Activated naive CD8-positive, alpha-beta T cell treated with anti-CD3 and anti-CD28 coated beads for 36 hours (primary cell): ENCODE results near the gene TMEM88. TPM values are rescaled to one million over a fixed set of nuclear protein-coding genes. Genes with fewer than 3 reads are reported as not detected.

Experiments
- DNase-seq: peaks from one replicate; pipeline ENCODE4 v3.0.0; 2021
- H3K27ac Mint-ChIP-seq: one replicate; pipeline ENCODE4 v1.8.0; 2022; ENCODE audit warnings: mild to moderate bottlenecking, moderate library complexity, mixed read lengths
- H3K27me3 Mint-ChIP-seq: one replicate; pipeline ENCODE4 v1.8.0; 2022; ENCODE audit warnings: mild to moderate bottlenecking, mixed read lengths
- H3K36me3 Mint-ChIP-seq: one replicate; pipeline ENCODE4 v1.8.0; 2021; ENCODE audit warnings: mild to moderate bottlenecking, mixed read lengths
- H3K4me1 Mint-ChIP-seq: one replicate; pipeline ENCODE4 v1.8.0; 2021; ENCODE audit warnings: mixed read lengths
- H3K4me3 Mint-ChIP-seq: one replicate; pipeline ENCODE4 v1.8.0; 2022; ENCODE audit warnings: mild to moderate bottlenecking, moderate library complexity, mixed read lengths
- H3K9me3 Mint-ChIP-seq: one replicate; pipeline ENCODE4 v1.8.0; 2022; ENCODE audit warnings: mixed read lengths
- total RNA-seq, 2 experiments: library from RNA; stranded (reverse); gene quantifications; one replicate each; pipeline ENCODE4 v1.2.3, GENCODE V29; 2021

TMEM88 gene
- total RNA-seq, 2 experiments from 2014 or later, result 4.2 to 4.8 TPM

DNA sequence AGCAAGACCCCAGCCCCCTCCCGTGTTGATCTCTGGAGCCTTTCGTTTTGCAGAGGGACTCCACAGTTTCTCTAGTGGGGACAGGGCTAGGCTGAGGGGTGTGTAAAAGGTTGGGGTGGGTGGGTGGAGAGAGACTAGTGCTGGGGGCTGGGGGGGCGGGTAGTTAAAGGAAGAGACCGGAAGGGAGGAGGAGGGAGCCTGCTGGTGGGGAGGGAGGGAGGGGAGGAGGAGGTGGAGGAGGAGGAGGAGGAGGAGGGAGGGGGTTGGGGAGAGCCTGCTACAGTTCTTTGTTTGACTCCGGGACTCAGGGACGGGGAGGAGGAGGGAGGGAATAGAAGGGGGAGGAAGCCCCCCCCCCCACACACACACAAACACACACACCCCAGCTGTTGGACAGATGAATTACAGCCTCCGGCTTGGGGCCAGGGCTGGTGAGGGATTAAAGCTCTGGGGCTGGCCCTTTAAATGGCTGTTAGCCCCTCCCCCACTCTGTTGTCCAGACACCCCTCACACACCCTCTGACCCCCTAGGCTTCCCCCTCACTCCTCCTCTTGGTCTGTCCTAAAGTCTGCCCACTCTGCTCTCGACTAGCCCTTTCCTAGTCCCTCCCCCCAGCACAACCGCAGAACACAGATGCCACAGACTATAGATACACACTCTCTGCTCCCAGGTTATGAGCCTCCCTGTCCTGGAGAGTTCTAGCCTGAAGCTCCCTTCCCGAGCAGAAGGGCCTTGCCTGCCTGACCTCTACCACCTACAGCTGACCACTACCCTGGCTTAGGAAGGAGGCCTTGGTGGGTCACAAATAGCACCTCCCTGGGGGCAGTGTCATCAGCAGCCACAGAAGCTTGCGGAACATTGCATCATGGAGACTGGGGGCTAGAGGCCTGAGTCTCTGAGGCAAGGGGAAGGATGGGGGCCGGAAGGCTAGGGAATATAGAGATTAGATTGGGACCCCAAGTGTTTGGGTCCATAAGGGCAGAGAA lies 16.5 kb upstream of the TMEM88 start:
- H3K4me3 Mint-ChIP-seq, result peak overlapping the region; percentile 93
- H3K27ac Mint-ChIP-seq, result peak overlapping the region; percentile 90
- peaks cover 67% of the 10 kb centered on the region for H3K4me1 Mint-ChIP-seq
- peaks cover 8% of the 10 kb centered on the region for H3K36me3 Mint-ChIP-seq
- no peaks in the 10 kb centered on the region for H3K9me3 Mint-ChIP-seq
- H3K27me3 Mint-ChIP-seq, result no peaks in the 10 kb centered on the region
- DNase-seq, result peak; percentile 46

DNA sequence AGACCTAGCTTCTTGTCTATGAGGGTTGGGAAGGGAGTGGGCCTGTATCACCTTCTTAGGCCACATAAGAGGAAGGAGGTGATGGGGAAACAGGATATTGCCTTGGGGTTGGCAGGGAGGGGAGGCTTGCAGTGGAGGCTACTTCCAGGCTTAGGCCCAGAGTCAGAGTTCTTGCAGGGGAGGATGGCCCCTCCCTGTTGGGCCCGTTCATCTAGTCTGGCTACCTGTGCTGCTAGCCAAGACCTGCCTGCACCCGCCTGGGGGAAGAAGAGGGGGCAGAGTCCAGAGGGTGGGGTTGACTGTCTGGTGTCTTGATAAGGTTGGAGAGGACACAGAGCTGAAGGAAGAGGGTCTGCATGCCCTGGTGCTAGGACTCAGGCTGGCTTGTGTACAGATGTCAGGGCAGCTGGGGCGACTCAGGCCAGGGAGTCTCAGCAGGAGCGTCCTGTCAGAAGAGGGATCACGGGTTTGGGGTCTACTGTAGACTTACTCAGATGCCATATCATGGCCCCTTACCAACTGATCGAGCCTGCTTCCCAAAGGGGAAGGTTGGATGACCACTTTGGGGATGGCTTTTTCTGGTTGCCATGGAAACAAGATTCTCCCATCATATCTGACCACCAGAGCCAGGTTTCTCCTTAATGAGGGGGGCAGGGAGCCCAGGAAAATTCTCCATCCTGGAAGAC lies 15.5 kb upstream of the TMEM88 start:
- peaks cover 62% of the 10 kb centered on the region for H3K4me1 Mint-ChIP-seq
- peaks cover 12% of the 10 kb centered on the region for H3K36me3 Mint-ChIP-seq
- no peak for DNase-seq
- H3K27me3 Mint-ChIP-seq, result no peaks in the 10 kb centered on the region
- no peaks in the 10 kb centered on the region for H3K9me3 Mint-ChIP-seq
- peak overlapping the region; percentile 90 for H3K27ac Mint-ChIP-seq
- peak overlapping the region; percentile 58 for H3K4me3 Mint-ChIP-seq

DNA sequence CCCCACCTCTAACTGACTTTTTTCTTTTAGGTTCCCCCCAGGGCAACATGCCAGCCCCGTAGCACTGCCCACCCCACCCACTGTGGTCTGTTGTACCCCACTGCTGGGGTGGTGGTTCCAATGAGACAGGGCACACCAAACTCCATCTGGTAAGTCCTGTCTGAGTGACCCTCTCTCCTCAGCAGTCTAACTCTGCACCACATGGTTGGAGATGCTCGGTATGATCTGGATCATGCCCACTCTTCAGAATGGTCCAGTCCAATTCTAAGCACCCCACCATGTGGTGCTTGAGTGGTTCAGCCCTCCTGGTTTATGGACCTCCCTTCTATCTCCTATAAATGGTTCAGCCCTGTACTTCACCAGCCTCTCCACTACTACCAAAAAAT lies 15.0 kb upstream of the TMEM88 start:
- Mint-ChIP-seq H3K36me3 (peaks cover 12% of the 10 kb centered on the region), H3K4me1 (peaks cover 61% of the 10 kb centered on the region), H3K9me3 (no peaks in the 10 kb centered on the region), H3K4me3 (peak overlapping the region; percentile 84), H3K27ac (peak overlapping the region; percentile 90), H3K27me3 (no peaks in the 10 kb centered on the region)
- peak; percentile 40 for DNase-seq

DNA sequence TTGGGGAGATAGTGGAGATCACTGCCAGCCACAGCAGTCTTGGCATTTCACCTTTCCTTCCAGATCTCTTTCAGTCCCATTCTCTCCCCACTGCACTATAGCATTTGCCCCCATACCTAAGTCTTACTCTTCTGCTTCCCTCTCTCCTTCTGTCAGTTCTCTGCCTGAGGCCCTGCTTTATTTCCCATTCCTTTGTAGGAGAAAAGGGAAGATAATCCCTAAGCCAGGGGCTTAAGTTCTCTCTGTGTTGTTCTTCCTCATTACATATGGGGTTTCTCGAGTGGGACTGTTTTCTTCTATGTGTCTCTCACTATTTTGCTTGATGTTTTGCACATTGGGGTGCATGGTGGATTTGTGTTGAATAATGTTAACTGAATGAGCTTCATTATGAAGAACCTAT lies 14.4 kb upstream of the TMEM88 start:
- DNase-seq, result no peak
- Mint-ChIP-seq H3K27me3 (no peaks in the 10 kb centered on the region), H3K4me3 (peak overlapping the region; percentile 84), H3K27ac (peak overlapping the region; percentile 90), H3K9me3 (no peaks in the 10 kb centered on the region), H3K4me1 (peaks cover 61% of the 10 kb centered on the region), H3K36me3 (peaks cover 14% of the 10 kb centered on the region)

DNA sequence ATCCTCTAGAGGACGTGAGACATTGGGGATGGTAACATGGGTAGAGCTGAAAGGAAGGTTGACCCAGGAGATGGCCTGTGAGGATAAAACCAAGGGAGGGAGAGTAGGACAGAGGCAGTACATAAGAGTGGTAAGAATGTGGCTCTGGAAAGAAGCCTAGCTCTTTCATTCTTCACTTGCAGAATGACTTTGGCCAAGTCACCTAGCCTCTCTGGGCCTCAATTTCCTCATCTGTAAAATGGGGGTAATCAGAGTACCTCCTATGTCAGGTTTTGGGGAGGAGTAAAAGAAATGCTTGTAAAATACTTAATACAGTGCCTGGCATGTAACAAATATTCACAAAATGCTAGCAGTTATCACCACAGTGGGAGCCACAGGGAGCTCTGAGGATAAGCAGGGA lies 14.0 kb upstream of the TMEM88 start:
- Mint-ChIP-seq H3K36me3 (peaks cover 16% of the 10 kb centered on the region), H3K27me3 (no peaks in the 10 kb centered on the region), H3K27ac (peak overlapping the region; percentile 90), H3K4me3 (peak overlapping the region; percentile 84), H3K4me1 (peaks cover 64% of the 10 kb centered on the region), H3K9me3 (no peaks in the 10 kb centered on the region)
- DNase-seq, result no peak

DNA sequence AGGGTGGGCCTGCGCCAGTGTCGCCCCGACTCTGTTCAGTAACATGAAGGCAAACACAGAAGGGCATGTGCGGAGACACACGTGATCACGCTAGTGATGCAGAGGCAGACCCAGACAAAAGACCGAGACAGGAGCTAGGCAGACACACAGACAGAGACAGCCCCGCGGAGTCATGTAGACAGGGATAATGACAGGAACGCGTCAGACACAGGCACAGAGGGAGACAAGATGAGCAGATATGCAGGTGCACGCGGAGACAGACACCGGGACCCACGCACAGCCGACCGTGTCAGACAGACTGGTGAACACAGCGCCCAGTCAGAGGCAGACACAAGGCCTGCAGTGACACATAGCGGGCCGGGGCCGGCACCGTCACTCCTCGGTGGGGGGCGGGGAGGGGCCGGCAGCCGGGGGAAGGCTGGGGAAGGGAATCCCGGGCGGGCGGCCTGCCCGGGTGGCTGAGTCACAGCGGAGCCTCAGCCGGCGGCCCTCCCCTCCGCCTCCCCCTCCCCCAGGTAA lies 13.4 kb upstream of the TMEM88 start:
- H3K9me3 Mint-ChIP-seq, result no peaks in the 10 kb centered on the region
- H3K36me3 Mint-ChIP-seq, result peaks cover 16% of the 10 kb centered on the region
- H3K4me3 Mint-ChIP-seq, result peak overlapping the region; percentile 97
- no peaks in the 10 kb centered on the region for H3K27me3 Mint-ChIP-seq
- peaks cover 64% of the 10 kb centered on the region for H3K4me1 Mint-ChIP-seq
- peak overlapping the region; percentile 98 for H3K27ac Mint-ChIP-seq
- DNase-seq, result peak; percentile 90

DNA sequence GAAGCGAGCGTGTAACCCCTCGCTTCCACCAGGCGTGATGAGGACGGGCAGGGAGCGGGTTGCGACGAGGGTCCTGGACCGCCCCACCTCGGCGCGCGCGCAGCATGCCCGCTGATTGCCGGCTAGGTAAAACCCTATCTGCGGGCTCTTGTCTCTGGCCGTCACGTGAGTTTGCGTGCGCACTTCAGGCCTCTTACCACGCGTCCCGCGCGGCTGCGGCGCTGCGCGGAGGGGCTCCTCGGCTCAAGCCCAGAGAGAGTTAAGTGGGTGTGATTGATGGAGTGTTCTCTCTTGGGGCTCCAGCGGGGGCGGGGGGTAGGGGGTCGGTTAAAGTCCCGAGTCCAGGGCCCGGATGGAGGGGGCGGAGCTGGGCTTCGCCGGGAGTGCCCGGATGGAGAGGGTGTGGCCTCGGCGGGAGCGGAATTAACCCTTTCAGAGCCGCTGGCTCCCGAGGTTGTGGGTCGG lies 12.9 kb upstream of the TMEM88 start:
- Mint-ChIP-seq H3K27me3 (no peaks in the 10 kb centered on the region), H3K36me3 (peaks cover 16% of the 10 kb centered on the region), H3K27ac (peak overlapping the region; percentile 98)

DNA sequence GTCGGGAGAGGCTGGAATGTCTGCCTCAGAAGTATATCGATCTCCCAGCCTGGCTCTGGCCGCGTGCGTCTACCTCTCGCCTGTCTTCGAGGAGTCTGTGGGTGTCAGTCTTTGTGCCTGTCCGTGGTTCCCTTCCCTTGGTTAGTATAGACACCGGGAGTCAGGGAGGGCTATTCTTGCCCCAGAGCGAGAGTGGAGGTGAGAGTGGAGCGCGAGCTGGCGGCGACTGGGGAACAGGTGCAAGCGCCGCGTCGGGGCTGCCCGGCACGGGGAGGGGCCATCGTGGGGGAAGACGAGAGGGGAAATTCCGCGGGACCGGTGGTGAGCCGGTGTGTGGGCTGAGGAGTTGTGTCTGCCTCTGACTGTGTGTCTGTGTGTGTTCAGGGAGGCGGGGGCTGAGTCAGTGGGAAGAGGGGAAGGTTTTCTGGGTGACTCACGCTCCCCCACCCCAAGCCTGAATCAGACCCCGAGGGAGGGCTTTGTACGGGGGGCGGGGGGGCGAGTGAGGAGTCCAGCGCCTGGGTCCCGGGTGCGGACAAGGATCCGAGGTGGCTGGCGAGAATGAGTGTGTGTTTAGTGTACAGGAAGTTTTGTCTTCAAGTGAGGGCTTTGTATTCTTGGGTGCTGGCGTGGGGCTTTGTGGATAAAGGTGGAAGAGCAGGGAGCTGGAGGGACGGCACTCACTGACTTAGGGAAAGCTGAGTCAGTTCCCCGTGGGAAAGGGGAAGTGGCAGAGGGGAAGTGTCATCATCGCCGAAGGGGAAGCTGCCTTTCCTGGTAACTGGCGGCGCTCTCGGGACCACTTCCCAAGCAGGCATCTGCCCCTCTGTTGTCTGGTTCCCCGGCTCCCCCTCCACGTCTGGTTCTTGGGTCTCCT lies 12.2 kb upstream of the TMEM88 start:
- DNase-seq, result peak; percentile 97
- peak overlapping the region; percentile 97 for H3K4me3 Mint-ChIP-seq
- H3K9me3 Mint-ChIP-seq, result no peaks in the 10 kb centered on the region
- H3K27ac Mint-ChIP-seq, result peak overlapping the region; percentile 98
- no peaks in the 10 kb centered on the region for H3K27me3 Mint-ChIP-seq
- peaks cover 16% of the 10 kb centered on the region for H3K36me3 Mint-ChIP-seq
- H3K4me1 Mint-ChIP-seq, result peaks cover 60% of the 10 kb centered on the region

More for the DNA sequence above, 12.9 kb upstream of the TMEM88 start:
- peak overlapping the region; percentile 97 for H3K4me3 Mint-ChIP-seq
- H3K4me1 Mint-ChIP-seq, result peaks cover 62% of the 10 kb centered on the region
- H3K9me3 Mint-ChIP-seq, result no peaks in the 10 kb centered on the region
- peak; percentile 85 for DNase-seq

DNA sequence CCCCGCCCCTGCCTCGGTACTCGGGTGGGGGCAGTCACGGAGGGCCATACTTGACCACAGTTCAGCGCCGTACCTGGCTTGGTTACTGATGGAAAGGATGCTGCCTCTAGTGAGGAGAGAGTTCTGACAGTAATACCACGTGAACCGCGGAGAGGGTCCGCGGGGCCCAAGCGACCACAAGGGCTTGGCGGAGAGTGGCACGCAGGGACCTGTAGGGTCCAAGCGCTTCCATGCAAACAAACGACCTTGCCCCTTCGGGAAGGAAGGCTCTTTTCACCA lies 11.7 kb upstream of the TMEM88 start:
- no peaks in the 10 kb centered on the region for H3K27me3 Mint-ChIP-seq
- peak overlapping the region; percentile 98 for H3K27ac Mint-ChIP-seq
- peaks cover 56% of the 10 kb centered on the region for H3K4me1 Mint-ChIP-seq
- H3K4me3 Mint-ChIP-seq, result peak overlapping the region; percentile 97
- H3K36me3 Mint-ChIP-seq, result peaks cover 18% of the 10 kb centered on the region
- DNase-seq, result no peak
- no peaks in the 10 kb centered on the region for H3K9me3 Mint-ChIP-seq

DNA sequence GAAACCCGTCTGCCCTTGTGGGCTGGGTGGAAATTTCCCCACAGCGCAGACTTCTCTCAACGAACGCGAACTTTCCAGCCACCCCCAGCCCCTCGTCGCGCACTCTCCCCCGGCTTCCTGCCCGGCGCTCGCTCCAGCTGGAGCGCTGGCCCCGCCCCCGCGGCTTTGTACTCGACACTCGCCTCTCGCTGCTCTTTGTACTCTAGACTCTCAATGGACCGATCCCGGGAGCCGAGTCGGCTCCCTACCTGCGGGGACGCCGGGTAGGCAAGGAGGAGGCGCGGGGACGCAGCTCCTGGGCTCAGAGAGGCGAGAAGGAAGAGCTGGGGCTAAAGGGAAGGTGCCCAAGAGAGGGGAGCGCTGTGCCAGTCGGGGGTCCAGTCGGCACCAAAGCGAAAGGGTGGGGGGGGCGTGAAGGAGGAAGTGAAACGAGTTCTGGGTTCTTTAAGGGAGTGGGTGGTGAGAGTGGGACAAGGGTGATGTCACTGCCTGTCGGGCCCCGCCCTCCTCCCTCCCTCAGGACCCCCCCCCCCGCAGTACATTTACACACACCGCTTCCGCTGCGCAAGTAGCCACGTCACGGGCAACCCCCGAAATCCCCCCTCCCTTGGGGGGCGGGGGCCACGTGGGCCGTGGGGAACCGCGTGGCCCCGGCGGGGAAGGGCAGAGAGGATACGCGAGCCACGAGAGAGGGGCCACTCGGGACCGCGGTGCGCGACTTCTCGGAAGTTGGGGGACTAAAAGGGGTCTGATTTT lies 11.2 kb upstream of the TMEM88 start:
- Mint-ChIP-seq H3K4me1 (peaks cover 52% of the 10 kb centered on the region), H3K27me3 (no peaks in the 10 kb centered on the region), H3K4me3 (peak overlapping the region; percentile 97), H3K27ac (peak overlapping the region; percentile 98), H3K36me3 (peaks cover 19% of the 10 kb centered on the region), H3K9me3 (no peaks in the 10 kb centered on the region)
- DNase-seq, result peak; percentile 92

DNA sequence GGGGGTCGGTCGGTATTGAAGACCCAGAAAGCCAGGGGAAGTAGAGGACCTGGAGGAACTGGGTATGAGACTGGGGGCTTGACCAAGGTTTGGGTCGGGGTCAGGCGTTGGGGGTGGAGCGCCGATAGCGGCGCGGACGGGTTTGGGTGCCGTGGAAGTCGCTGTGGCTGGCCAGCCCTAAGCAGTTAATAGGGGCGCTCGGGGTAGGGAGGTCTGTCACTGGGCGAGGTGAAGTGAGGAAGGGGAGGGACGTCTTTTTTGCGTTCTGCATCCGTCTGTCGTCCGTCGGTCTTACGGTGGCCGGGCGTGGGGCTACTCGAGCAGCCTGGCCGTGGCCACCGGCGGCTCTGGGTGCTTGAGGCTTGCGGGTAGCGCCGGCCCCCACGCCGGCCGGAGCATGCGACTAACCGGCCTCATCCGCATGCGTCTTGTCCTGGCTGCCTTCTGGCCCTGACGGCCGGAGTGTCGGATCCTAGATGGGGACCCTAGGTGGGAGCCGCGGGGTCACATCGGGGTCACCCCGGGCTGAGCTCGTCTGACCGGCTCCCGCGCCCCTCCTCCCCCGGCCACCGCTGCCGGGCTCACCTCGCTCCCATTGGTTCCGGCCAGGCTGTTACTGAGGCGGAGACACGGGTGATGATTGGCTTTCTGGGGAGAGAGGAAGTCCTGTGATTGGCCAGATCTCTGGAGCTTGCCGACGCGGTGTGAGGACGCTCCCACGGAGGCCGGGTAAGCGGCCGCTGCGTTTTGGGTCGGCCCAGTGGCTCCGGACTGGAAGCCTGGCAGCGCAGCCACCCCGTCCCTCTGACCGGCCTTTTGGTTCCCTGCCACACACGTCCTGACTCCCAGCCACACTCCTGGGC lies 10.3 kb upstream of the TMEM88 start:
- Mint-ChIP-seq H3K36me3 (peaks cover 20% of the 10 kb centered on the region), H3K4me3 (peak overlapping the region; percentile 97), H3K27ac (peak overlapping the region; percentile 98), H3K4me1 (peaks cover 45% of the 10 kb centered on the region), H3K9me3 (no peaks in the 10 kb centered on the region), H3K27me3 (no peaks in the 10 kb centered on the region)
- DNase-seq, result peak; percentile 90

DNA sequence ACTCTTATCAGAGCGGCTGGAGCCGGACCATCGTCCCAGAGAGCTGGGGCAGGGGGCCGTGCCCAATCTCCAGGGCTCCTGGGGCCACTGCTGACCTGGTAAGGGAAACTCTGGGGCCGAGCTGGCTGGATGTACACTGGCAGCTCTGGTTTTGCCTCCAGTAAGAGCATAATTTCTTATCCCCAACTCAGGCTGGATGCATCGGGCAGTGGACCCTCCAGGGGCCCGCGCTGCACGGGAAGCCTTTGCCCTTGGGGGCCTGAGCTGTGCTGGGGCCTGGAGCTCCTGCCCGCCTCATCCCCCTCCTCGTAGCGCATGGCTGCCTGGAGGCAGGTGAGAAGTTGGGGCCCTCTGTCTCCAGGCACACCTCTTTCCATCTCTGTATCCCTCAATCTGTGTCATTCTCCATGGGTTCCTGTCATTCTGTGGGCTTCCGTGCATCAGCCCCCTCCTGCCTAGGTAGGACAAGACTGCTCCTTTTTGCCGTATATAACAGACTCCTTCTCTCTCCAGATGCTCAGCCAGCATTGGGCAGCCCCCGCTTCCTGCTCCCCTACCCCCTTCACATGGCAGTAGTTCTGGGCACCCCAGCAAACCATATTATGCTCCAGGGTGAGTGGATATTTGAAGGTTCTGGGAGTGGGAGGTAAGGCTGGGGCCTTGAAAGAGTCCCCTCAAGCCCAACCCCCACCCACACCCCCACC lies 9.4 kb upstream of the TMEM88 start:
- H3K4me1 Mint-ChIP-seq, result peaks cover 45% of the 10 kb centered on the region
- H3K27ac Mint-ChIP-seq, result peak overlapping the region; percentile 98
- H3K27me3 Mint-ChIP-seq, result no peaks in the 10 kb centered on the region
- H3K9me3 Mint-ChIP-seq, result no peaks in the 10 kb centered on the region
- peaks cover 28% of the 10 kb centered on the region for H3K36me3 Mint-ChIP-seq
- DNase-seq, result no peak
- H3K4me3 Mint-ChIP-seq, result peak overlapping the region; percentile 97
